Stomach smooth muscle (tissue), 2 donors: Measurements from ENCODE around the gene CCDC136.

ENCODE experiments used
- H3K27ac ChIP-seq: one replicate; pipeline ENCODE4 v1.7.0; 2013; ENCODE audit warnings: mild to moderate bottlenecking, low read length, inconsistent platforms
- H3K27me3 ChIP-seq, 2 donors: one replicate each; pipeline ENCODE4 v1.7.0; 2013; ENCODE audit warnings: low read length in 2 of 2; ENCODE audit not compliant: insufficient read depth in 2 of 2, control insufficient read depth in 1 of 2
- H3K36me3 ChIP-seq, 2 donors: one replicate each; pipeline ENCODE4 v1.7.0; 2013; ENCODE audit warnings: low read length in 2 of 2; ENCODE audit not compliant: control insufficient read depth in 2 of 2, insufficient read depth in 2 of 2
- H3K4me1 ChIP-seq: one replicate; pipeline ENCODE4 v1.7.0; 2013; ENCODE audit warnings: low read length; ENCODE audit not compliant: control insufficient read depth, insufficient read depth
- H3K4me3 ChIP-seq, 2 donors: one replicate each; pipeline ENCODE4 v1.7.0; 2013; ENCODE audit warnings: low read length in 2 of 2
- H3K9ac ChIP-seq, 2 donors: one replicate each; pipeline ENCODE4 v1.7.0; 2013; ENCODE audit warnings: low read length in 2 of 2, mild to moderate bottlenecking in 1 of 2
- H3K9me3 ChIP-seq, 2 donors: one replicate each; pipeline ENCODE4 v1.7.0; 2013; ENCODE audit warnings: low read length in 2 of 2; ENCODE audit not compliant: control insufficient read depth in 2 of 2
- donor health status: healthy.
- donor health status: Pancreatic carcinoma.

CCDC136 gene

GRCh38 chr7:128846781-128847444, 55.1 kb downstream of the CCDC136 start:
- Histone ChIP-seq H3K9me3 (no peaks in the 10 kb centered on the region), H3K27ac (peak overlapping the region; percentile 24), H3K27me3 (no peaks in the 10 kb centered on the region), H3K4me1 (no peaks in the 10 kb centered on the region), H3K4me3 (no peak overlapping the region), H3K36me3 (peaks cover 85 to 86% of the 10 kb centered on the region in 2 donors), H3K9ac (no peak overlapping the region)

- H3K4me1 ChIP-seq, result no peaks in the 10 kb centered on the region
- no peaks in the 10 kb centered on the region for H3K27me3 ChIP-seq
- no peaks in the 10 kb centered on the region for H3K9me3 ChIP-seq
- H3K9ac ChIP-seq, result no peak overlapping the region
- H3K4me3 ChIP-seq, result no peak overlapping the region
- H3K36me3 ChIP-seq, result peaks cover 85 to 89% of the 10 kb centered on the region in 2 donors
- peak overlapping the region; percentile 18 for H3K27ac ChIP-seq
Measured at GRCh38 chr7:128847721-128848211, 56.0 kb downstream of the CCDC136 start.

- Histone ChIP-seq H3K27me3 (no peaks in the 10 kb centered on the region), H3K4me1 (no peaks in the 10 kb centered on the region), H3K4me3 (no peak overlapping the region), H3K9me3 (no peaks in the 10 kb centered on the region), H3K27ac (peak overlapping the region; percentile 18), H3K36me3 (peaks cover 85 to 89% of the 10 kb centered on the region in 2 donors), H3K9ac (no peak overlapping the region)
Measured at GRCh38 chr7:128848289-128849155, 56.8 kb downstream of the CCDC136 start.

- Histone ChIP-seq H3K4me1 (no peaks in the 10 kb centered on the region), H3K9ac (no peak overlapping the region), H3K27me3 (no peaks in the 10 kb centered on the region), H3K36me3 (peaks cover 85 to 89% of the 10 kb centered on the region in 2 donors), H3K9me3 (no peaks in the 10 kb centered on the region), H3K27ac (peak overlapping the region; percentile 18), H3K4me3 (no peak overlapping the region)
Measured at GRCh38 chr7:128849156-128849515, 57.4 kb downstream of the CCDC136 start.

GRCh38 chr7:128849804-128850490, 58.2 kb downstream of the CCDC136 start:
- H3K9ac ChIP-seq, result no peak overlapping the region

GRCh38 chr7:128852537-128853254, 60.9 kb downstream of the CCDC136 start:
- peak overlapping the region; percentile 18 for H3K27ac ChIP-seq

More at GRCh38 chr7:128849804-128850490, 58.2 kb downstream of the CCDC136 start:
- H3K4me1 ChIP-seq, result peaks cover under 1% of the 10 kb centered on the region
- no peaks in the 10 kb centered on the region for H3K27me3 ChIP-seq
- peaks cover 82 to 89% of the 10 kb centered on the region in 2 donors for H3K36me3 ChIP-seq
- H3K9me3 ChIP-seq, result no peaks in the 10 kb centered on the region
- no peak overlapping the region for H3K4me3 ChIP-seq
- peak overlapping the region; percentile 18 for H3K27ac ChIP-seq

GRCh38 chr7:128853799-128854198, 62.0 kb downstream of the CCDC136 start:
- Histone ChIP-seq H3K27me3 (no peaks in the 10 kb centered on the region), H3K4me3 (no peak overlapping the region), H3K9me3 (no peaks in the 10 kb centered on the region), H3K27ac (peak overlapping the region; percentile 18), H3K4me1 (peaks cover 10% of the 10 kb centered on the region), H3K36me3 (peaks cover 69 to 83% of the 10 kb centered on the region in 2 donors), H3K9ac (no peak overlapping the region)

More at GRCh38 chr7:128852537-128853254, 60.9 kb downstream of the CCDC136 start:
- Histone ChIP-seq H3K4me1 (peaks cover 4% of the 10 kb centered on the region), H3K4me3 (no peak overlapping the region), H3K27me3 (no peaks in the 10 kb centered on the region), H3K9me3 (no peaks in the 10 kb centered on the region), H3K9ac (no peak overlapping the region), H3K36me3 (peaks cover 80 to 90% of the 10 kb centered on the region in 2 donors)

- no peak overlapping the region for H3K27ac ChIP-seq
- no peaks in the 10 kb centered on the region for H3K9me3 ChIP-seq
- H3K36me3 ChIP-seq, result peaks cover 64 to 78% of the 10 kb centered on the region in 2 donors
Measured at GRCh38 chr7:128854396-128854795, 62.6 kb downstream of the CCDC136 start.

GRCh38 chr7:128855559-128855958, 63.8 kb downstream of the CCDC136 start:
- Histone ChIP-seq H3K27ac (peak overlapping the region; percentile 46), H3K36me3 (peaks cover 54 to 67% of the 10 kb centered on the region in 2 donors), H3K9ac (no peak overlapping the region)

More at GRCh38 chr7:128854396-128854795, 62.6 kb downstream of the CCDC136 start:
- Histone ChIP-seq H3K4me3 (no peak overlapping the region), H3K4me1 (peaks cover 14% of the 10 kb centered on the region), H3K9ac (no peak overlapping the region), H3K27me3 (no peaks in the 10 kb centered on the region)

More at GRCh38 chr7:128855559-128855958, 63.8 kb downstream of the CCDC136 start:
- Histone ChIP-seq H3K4me3 (no peak overlapping the region), H3K9me3 (no peaks in the 10 kb centered on the region), H3K4me1 (peaks cover 26% of the 10 kb centered on the region), H3K27me3 (no peaks in the 10 kb centered on the region)
